NCI-H2171 treated with DMSO at 0.1 percent for 48 hours (cell line): ENCODE data around the gene DOCK9.

ENCODE experiments used
- DNase-seq: peaks from one replicate; lab custom pipeline; 2025; lab: John Stamatoyannopoulos, UW

The DOCK9 gene

GRCh38 chr13:98795220-98795619, 182.6 kb downstream of the DOCK9 start:
- DNase-seq = no peak

GRCh38 chr13:98794498-98794897, 183.4 kb downstream of the DOCK9 start:
- DNase-seq = no peak

- DNase-seq = no peak
These were observed 184.9 kb downstream of the DOCK9 start for GRCh38 chr13:98792785-98793495.

- no peak for DNase-seq
These were observed 185.5 kb downstream of the DOCK9 start for GRCh38 chr13:98792321-98792720.

- peak; percentile 4 for DNase-seq
These were observed 186.3 kb downstream of the DOCK9 start for GRCh38 chr13:98791611-98792010.

- no peak for DNase-seq
These were observed 189.9 kb downstream of the DOCK9 start for GRCh38 chr13:98787996-98788395.

- DNase-seq = no peak
These were observed 190.7 kb downstream of the DOCK9 start for GRCh38 chr13:98787173-98787572.

GRCh38 chr13:98786023-98786422, 191.8 kb downstream of the DOCK9 start:
- DNase-seq = no peak

- no peak for DNase-seq
These were observed 192.5 kb downstream of the DOCK9 start for GRCh38 chr13:98785405-98785804.

GRCh38 chr13:98784666-98785065, 193.2 kb downstream of the DOCK9 start:
- no peak for DNase-seq

- no peak for DNase-seq
These were observed 193.9 kb downstream of the DOCK9 start for GRCh38 chr13:98783856-98784478.

GRCh38 chr13:98782654-98783053, 195.2 kb downstream of the DOCK9 start:
- DNase-seq = no peak

- no peak for DNase-seq
These were observed 196.0 kb downstream of the DOCK9 start for GRCh38 chr13:98781905-98782304.

GRCh38 chr13:98781470-98781869, 196.4 kb downstream of the DOCK9 start:
- no peak for DNase-seq

- no peak for DNase-seq
These were observed 196.8 kb downstream of the DOCK9 start for GRCh38 chr13:98781045-98781444.

- DNase-seq = no peak
These were observed 197.4 kb downstream of the DOCK9 start for GRCh38 chr13:98780451-98780850.

GRCh38 chr13:98779695-98780094, 198.2 kb downstream of the DOCK9 start:
- no peak for DNase-seq

- DNase-seq = no peak
These were observed 199.1 kb downstream of the DOCK9 start for GRCh38 chr13:98778749-98779148.

- DNase-seq = no peak
These were observed 201.2 kb downstream of the DOCK9 start for GRCh38 chr13:98776644-98777043.

- DNase-seq = no peak
These were observed 201.8 kb downstream of the DOCK9 start for GRCh38 chr13:98775844-98776598.

- no peak for DNase-seq
These were observed 202.5 kb downstream of the DOCK9 start for GRCh38 chr13:98775386-98775785.

GRCh38 chr13:98774776-98775175, 203.1 kb downstream of the DOCK9 start:
- DNase-seq = no peak

- DNase-seq = no peak
These were observed 203.9 kb downstream of the DOCK9 start for GRCh38 chr13:98773921-98774320.
